Stomach (tissue), 4 donors: ENCODE results near the gene ADAMTS6.

Source experiments
- EP300 ChIP-seq: sonication (generic); formaldehyde crosslinking; IDR thresholded peaks from one replicate; pipeline ENCODE4 v1.6.1; 2017; ENCODE audit warnings: antibody characterized with exemption
- POLR2A ChIP-seq, 4 donors: fragments of 450-650 bp; IDR thresholded peaks; one replicate each; pipeline ENCODE4 v1.6.1; 2016; ENCODE audit warnings: antibody characterized with exemption in 4 of 4, control low read depth in 2 of 4, mild to moderate bottlenecking in 1 of 4, moderate library complexity in 1 of 4
- TF ChIP-seq, protein P1 (sequence below), 7 experiments: fragments of 450-650 bp in 4 of 7; fragments of 200-600 bp in 3 of 7; sonication (generic) in 3 of 7; IDR thresholded peaks; one replicate each; pipeline ENCODE4 v1.5.1; 2016 to 2019; ENCODE audit warnings: antibody characterized with exemption in 7 of 7, control low read depth in 2 of 7, mild to moderate bottlenecking in 1 of 7

GRCh38 chr5:65137631-65138030 lies 344.1 kb downstream of the ADAMTS6 start:
- no peak for TF ChIP-seq POLR2A (IDR thresholded peaks at IDR 0.05)
- TF ChIP-seq, protein P1, sequence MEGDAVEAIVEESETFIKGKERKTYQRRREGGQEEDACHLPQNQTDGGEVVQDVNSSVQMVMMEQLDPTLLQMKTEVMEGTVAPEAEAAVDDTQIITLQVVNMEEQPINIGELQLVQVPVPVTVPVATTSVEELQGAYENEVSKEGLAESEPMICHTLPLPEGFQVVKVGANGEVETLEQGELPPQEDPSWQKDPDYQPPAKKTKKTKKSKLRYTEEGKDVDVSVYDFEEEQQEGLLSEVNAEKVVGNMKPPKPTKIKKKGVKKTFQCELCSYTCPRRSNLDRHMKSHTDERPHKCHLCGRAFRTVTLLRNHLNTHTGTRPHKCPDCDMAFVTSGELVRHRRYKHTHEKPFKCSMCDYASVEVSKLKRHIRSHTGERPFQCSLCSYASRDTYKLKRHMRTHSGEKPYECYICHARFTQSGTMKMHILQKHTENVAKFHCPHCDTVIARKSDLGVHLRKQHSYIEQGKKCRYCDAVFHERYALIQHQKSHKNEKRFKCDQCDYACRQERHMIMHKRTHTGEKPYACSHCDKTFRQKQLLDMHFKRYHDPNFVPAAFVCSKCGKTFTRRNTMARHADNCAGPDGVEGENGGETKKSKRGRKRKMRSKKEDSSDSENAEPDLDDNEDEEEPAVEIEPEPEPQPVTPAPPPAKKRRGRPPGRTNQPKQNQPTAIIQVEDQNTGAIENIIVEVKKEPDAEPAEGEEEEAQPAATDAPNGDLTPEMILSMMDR (IDR thresholded peaks at IDR 0.05): no peak
- no peak for TF ChIP-seq EP300
